HG03460 (cell line): ENCODE results near the gene GRB10.

ENCODE experiments used
- ATAC-seq: cut with Tn5 transposase; IDR thresholded peaks from one replicate; pipeline ENCODE4 v1.9.1; 2021; ENCODE audit not compliant: unreplicated experiment

GRB10 gene

DNA sequence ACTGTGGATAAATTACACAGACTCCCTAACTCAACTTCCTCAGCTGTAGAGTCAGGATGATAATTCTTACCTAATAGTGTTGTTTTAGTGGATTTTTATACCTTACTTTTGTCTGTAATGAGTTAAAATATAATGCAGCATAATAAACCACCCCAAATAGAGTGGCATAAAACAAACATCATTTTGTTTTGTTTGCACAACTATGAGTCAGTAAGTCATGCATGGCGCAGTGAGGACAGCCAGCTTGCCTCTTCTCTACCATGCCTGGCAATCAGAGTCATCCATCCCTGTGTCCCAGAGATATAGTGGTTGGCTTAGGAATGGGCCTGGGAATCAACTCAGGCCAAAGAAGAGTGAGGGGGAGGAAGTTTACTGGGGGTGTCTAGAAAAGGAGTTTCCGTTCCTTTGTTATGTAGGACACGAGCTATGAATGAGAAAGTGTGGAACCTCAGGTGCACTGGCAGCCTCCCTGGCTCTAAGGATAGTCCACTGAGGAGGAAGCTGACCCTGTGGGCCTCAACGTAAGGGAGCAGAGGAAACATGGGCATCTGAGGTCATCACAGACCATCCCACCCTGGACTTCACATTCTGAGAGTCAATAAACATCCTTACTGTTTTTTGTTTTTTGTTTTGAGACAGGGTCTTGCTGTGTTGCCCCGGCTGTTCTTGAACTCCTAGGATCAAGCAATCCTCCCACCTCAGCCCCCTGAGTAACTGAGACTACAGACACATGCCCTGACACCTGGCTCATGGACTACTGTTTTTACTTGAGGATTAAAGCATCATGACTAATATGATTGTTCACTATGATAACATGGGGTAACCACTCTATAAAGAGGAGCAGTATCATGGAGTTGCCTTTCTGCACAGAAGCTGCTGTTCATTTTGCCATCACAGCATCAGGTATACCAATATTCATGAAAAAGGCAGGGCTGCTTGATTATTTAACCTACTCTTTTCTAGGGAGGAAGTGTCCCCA lies 21.0 kb upstream of the GRB10 start:
- ATAC-seq, result no peak

DNA sequence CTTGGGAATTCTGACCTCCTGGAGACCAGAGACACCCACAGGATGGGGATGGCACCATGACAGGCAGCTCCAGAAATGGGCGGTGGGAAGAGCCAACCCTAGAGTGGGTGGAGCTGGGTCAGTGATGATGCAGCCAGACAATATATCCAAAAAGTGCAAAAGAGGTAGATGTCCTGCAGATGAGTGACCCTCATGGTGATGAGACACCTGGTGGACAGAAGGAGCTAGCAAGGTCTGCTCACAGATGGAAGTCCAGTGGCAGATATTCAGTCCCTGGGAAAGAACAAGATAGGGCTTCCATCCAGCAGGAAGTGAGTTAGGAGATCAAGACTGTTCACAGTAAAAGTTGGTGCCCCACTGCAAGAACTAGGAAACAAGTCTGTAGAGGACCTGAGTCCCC lies 19.2 kb upstream of the GRB10 start:
- ATAC-seq, result no peak

DNA sequence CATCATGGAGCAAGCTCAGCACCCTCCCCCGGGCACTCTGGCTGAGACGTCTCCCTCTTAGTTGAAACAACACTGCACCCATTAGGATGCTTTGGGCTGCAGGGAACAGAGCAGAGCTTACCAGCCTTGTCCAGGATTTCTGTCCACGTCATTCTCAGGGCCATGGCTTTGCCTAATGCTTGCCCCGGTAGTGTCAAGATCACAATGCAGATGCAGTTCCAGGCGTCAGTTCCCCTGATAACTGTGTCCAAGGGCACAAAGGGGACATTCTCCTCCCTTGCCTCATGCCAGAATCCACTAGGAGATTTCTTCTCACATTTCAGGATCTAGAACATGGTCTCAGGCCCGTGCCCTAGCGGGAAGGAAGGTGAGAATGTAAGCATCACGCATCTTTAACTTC lies 17.2 kb upstream of the GRB10 start:
- ATAC-seq, result no peak

DNA sequence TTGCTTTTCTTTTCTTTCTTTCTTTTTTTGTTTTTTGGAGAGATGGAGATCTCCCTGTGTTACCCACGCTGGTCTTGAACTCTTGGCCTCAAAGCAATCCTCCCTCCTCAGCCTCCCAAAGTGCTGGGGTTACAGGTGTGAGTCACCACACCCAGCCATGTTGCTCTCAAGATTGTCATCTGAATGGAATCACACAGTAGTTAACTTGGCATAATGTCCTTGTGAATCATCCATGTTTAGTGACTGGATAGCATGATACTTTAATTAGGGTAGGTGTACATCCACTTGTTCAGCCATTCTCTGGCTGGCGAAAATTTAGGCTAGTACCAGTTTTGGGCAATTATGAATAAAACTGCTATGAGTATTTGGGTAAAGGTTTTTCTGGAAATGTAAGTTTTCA lies 15.4 kb upstream of the GRB10 start:
- ATAC-seq, result no peak

GRCh38 chr7:50795831-50796230 lies 13.1 kb upstream of the GRB10 start:
- no peak for ATAC-seq

- no peak for ATAC-seq
Measured at GRCh38 chr7:50795253-50795652, 12.6 kb upstream of the GRB10 start.

- no peak for ATAC-seq
Measured at GRCh38 chr7:50793947-50794570, 11.4 kb upstream of the GRB10 start.

DNA sequence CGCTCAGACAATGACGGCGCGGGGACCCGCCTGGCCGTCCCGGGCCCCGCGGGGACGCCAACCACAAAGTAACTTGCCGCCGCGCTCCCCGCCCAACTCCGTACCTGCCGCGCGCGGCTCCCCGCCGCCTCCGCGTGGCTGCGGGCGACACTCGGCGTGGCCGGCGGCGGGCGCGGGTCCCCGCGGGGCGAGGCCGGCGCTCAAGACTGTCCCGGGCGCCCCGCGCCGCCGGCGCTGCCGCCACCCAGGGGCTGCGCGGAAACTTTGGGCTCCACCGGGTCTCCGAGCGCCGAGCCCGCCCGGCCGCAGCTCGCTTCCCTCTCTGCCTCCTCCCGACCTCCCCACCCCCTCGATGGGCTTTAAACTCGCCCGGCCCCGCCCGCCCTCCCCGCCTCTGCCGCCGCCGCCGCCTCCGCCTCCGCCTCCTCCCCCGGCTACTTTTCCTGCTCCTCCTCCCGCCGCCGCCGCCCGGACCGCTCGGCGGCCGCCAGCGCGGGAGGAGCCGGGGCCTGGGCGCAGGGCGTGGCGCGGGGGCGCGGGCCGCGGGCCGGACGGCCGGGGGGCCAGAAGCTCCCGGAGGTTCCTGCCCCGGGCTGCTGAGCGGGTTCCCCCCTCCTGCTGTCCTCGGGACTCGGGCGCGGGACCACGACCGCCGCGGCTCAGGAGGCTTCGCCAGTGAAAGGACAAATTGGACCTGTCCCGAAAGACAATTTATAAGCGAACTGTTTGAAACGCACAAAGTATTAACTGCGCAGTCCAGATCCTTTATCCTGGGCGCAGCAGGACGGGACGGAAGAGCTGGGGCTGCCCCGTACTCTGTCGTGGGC lies 10.6 kb upstream of the GRB10 start:
- no peak for ATAC-seq

DNA sequence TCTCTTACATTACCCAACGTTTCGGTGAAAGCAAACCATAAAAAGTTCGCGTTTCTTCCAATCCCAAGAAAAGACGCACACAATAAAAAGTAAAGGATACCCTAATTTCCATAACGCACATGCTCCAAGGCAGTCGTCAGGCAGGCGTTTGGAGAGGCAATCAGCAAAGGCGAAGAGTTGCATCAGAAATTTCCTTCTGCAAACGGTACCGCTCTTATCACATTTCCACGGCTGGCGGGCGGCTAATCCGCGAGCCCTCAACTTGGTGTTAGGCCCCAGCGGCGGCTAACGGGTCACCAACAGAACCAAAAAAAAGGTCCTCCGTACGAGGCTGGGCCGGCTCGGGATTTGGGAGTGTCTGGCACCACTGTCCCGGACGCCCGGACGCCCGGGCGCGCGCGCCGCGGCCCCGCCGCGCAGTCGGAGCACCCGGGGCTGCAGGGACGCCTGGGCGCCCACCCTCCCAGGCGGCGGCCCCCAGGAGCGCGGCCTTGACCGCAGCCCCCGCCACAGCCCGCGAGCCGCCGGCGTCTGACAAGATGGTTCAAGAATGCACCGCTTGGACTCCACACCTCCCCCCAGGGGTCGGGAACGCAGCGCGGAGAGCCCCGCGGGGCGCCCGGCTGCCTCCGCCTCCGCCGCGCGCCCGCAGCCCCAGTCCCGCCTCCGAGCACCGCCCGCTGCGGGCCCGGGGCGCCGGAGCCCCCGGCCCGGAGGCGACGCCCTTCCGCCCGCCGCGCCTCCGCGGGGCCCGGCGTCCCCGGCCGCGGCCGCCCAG lies 9.8 kb upstream of the GRB10 start:
- ATAC-seq, result no peak

- no peak for ATAC-seq
Measured at GRCh38 chr7:50791938-50792341, 9.2 kb upstream of the GRB10 start.

DNA sequence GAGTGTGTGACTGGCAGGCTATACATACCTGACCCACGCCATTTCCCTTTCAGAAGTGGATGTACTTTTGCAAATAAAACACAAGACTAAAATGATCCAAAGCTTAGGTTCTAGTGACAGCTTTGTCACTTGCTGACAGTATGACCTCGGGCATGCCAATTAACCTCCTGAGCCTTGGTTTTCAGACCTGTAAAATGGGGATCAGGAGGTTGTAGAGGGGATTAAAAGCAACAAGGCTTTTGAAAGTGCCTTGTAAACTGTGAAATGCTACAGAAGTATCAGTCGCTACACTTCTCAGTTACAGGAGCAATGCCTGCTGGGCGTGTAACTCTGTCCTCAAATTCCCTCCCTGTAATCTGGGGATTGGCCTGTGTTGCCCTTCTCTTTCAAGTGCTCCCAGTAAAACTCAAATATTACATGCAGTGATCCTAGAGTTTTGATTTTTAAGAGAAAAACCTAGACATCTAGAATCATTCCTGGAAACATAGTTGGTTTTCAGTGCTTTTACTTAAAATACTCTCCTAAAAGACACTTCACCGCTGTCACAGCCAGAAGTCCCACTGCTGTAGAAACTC lies 8.8 kb upstream of the GRB10 start:
- no peak for ATAC-seq

DNA sequence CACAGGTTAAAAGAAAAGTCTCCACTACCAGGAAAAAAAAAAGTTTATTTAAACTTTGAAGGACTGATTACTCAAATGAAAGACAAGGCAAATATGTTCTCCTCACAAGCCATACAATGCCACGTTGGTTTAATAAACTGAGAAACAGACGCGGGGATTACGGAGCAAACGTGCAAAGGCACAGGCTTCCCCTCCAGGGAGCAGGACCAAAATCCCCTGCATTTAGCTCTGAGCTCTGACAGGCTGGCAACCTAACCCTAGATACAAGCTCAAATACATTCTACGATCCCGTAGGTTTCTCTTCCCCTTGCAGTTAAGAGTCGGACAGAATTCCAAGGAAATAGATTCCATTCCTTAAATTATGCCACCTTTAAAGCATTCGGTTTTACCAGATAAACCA lies 7.7 kb upstream of the GRB10 start:
- ATAC-seq, result no peak

- ATAC-seq, result no peak
Measured at GRCh38 chr7:50788382-50788781, 5.7 kb upstream of the GRB10 start.

- ATAC-seq, result no peak
Measured at GRCh38 chr7:50787825-50788224, 5.1 kb upstream of the GRB10 start.

- ATAC-seq, result no peak
Measured at GRCh38 chr7:50785346-50785745, 2.6 kb upstream of the GRB10 start.

GRCh38 chr7:50783801-50784507 lies 1.3 kb upstream of the GRB10 start:
- no peak for ATAC-seq

DNA sequence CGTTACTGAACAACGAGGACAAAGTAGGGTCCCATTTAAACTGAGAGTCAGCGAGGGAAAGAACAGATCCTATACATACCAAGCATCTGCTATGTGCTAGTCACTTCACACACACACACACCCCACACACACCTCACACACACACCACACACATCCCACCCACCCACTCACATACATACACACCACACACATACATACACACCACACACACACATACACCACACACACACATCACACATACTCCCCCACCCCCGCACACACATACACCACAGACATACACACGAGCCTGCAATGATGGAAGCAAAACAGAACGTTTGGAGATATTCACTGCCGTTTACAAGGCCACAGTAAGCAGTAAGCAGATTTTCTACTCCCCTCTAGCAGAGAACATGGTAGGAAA lies 607 bp upstream of the GRB10 start:
- no peak for ATAC-seq

- ATAC-seq, result no peak
Measured at GRCh38 chr7:50781381-50782293, 1.1 kb downstream of the GRB10 start.

- ATAC-seq, result no peak
Measured at GRCh38 chr7:50780436-50780835, 2.3 kb downstream of the GRB10 start.
